Bronchus fibroblast of lung (primary cell): ENCODE data around the gene MYCBPAP. TPM values are rescaled to one million over a fixed set of nuclear protein-coding genes. Genes with fewer than 3 reads are reported as not detected.

ENCODE experiments used
- total RNA-seq: library from RNA; depleted of rRNA; stranded (reverse); fragments of >200 nt; gene quantifications from 2 replicates; pipeline ENCODE4 v1.2.3, GENCODE V29; 2015

The MYCBPAP gene
- 0.59 and 1.2 TPM in 2 replicates for total RNA-seq

GRCh38 chr17:50507871-50508572, at the start of gene MYCBPAP:
MYCBPAP (plus strand) TSS chr17:50508439; CDS start chr17:50508675, 236 bp downstream.

GRCh38 chr17:50468304-50469207, 39.7 kb upstream of the MYCBPAP start, which contains the start of gene CHAD:
CHAD (minus strand) TSS chr17:50468880; CDS start chr17:50468813, 67 bp downstream.

GRCh38 chr17:50478391-50479381, 29.6 kb upstream of the MYCBPAP start, which contains the start of gene RSAD1:
RSAD1 (plus strand) TSS chr17:50478860; CDS start chr17:50478885, 25 bp downstream.

GRCh38 chr17:50532452-50533024, 24.3 kb downstream of the MYCBPAP start, which contains the start of gene EPN3:
EPN3 (plus strand) TSS chr17:50532735; CDS start chr17:50536557, 3,822 bp downstream.

GRCh38 chr17:50547035-50547735, 38.9 kb downstream of the MYCBPAP start, which contains the start of gene SPATA20:
SPATA20 (plus strand) TSS chr17:50547174; CDS start chr17:50547209, 35 bp downstream.

GRCh38 chr17:50560185-50560824, 52.1 kb downstream of the MYCBPAP start, which contains the start of gene CACNA1G:
CACNA1G (plus strand) TSS chr17:50560715; CDS start chr17:50561460, 745 bp downstream.

Other genes with a start within 250 kb of the MYCBPAP start
- under 0.01 and 0.15 TPM in 2 replicates for gene TMEM92, start 234.0 kb upstream of the MYCBPAP start, total RNA-seq
- gene XYLT2, start 162.3 kb upstream of the MYCBPAP start, total RNA-seq, result 39.8 and 40.3 TPM in 2 replicates
- gene MRPL27, start 135.3 kb upstream of the MYCBPAP start, total RNA-seq, result 114 and 130 TPM in 2 replicates
- gene EME1, start 135.2 kb upstream of the MYCBPAP start, total RNA-seq, result 10.8 and 15.6 TPM in 2 replicates
- gene LRRC59, start 110.9 kb upstream of the MYCBPAP start, total RNA-seq, result 233 and 248 TPM in 2 replicates
- 12.3 and 18.3 TPM in 2 replicates for gene ACSF2, start 82.2 kb upstream of the MYCBPAP start, total RNA-seq
- gene CHAD, start 39.6 kb upstream of the MYCBPAP start, total RNA-seq, result not detected in 2 replicates
- 15.8 and 20.5 TPM in 2 replicates for gene RSAD1, start 29.6 kb upstream of the MYCBPAP start, total RNA-seq
- gene EPN3, start 24.3 kb downstream of the MYCBPAP start, total RNA-seq, result 0.15 TPM in 1 of 2 replicates, not detected in the other
- 47.7 and 57.3 TPM in 2 replicates for gene SPATA20, start 38.7 kb downstream of the MYCBPAP start, total RNA-seq
- under 0.01 TPM in 2 replicates for gene CACNA1G, start 52.3 kb downstream of the MYCBPAP start, total RNA-seq
- gene ABCC3, start 126.4 kb downstream of the MYCBPAP start, total RNA-seq, result 5.5 and 5.6 TPM in 2 replicates
- 21.3 and 25.2 TPM in 2 replicates for gene ANKRD40, start 199.5 kb downstream of the MYCBPAP start, total RNA-seq
- 13.7 and 17.3 TPM in 2 replicates for gene LUC7L3, start 211.2 kb downstream of the MYCBPAP start, total RNA-seq